ENCODE data around the gene CPT1C.

CPT1C gene

DNA sequence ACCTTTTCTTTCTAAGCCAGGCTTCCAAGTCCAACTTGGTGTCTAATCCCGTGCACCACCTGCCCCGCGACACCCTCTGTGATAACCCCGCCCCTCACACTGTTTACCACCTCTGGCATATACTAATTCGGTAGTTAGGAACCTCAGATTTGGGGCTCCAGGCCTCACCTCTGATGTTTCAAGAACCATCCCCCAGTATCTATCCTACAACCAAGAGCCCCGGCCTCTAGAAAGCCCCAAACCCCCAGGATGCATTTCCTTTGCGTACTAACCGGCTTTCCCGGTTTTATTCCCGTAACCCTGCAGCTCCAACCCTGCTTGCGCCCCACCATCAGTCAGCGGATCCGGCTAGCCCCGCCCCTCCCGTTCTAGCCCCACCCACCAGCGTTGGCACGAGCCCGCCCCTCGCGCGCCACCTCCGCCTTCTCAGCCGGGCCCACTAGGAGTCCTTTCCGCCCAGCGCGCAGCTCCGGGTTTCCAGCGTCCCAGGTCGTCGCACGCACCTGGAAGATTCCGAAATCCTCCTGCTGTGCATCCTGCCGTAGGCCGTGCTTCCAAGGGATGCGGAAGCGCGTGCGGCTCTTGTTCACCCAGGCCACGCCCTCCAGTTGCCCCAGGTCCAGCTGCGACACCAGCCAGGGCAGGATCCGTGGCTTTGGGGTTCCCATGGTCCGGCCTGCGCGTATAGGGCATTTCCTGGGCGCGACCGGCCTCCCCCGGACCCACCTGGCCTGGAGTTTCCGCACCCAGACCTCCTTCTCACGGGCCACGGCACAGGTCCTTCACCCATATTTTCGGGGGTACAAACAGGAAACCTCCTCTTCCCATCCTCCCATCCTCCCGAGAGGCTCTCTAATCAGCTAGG is 26.5 kb upstream of the CPT1C start:
- H3K27ac ChIP-seq: peak overlapping the region; percentile 92
- H3K36me3 ChIP-seq (ENCODE audit: control insufficient read depth, insufficient read depth, low read length): no peaks in the 10 kb centered on the region
- H3K4me2 ChIP-seq (ENCODE audit: low read length): peak overlapping the region; percentile 100

DNA sequence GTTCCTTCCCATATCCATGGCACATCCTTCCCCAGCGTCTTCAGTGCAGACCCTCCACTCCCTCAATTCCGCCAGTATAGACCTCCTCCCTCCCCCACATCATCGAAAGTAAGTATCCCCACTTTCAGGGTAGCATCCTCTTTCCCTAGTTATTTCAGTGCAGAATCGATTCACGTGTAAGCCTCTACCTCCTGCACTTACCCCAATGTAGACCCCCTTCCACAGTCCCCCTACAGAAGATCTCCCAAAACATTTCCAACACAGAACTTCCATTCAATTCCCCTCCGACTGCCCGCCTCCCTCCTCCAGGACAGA is 25.9 kb upstream of the CPT1C start:
- H3K4me1 ChIP-seq: no peaks in the 10 kb centered on the region
- H2AFZ ChIP-seq: peak overlapping the region; percentile 93
- TF ChIP-seq CTCF (IDR thresholded peaks at IDR 0.05): no peak
- peak overlapping the region; percentile 96 for H3K4me3 ChIP-seq (ENCODE audit: low read depth, low read length)
- H3K79me2 ChIP-seq: no peaks in the 10 kb centered on the region
- peak overlapping the region; percentile 5 for H3K9ac ChIP-seq
- peak overlapping the region; percentile 92 for H3K27ac ChIP-seq
- H3K9me3 ChIP-seq (ENCODE audit: control insufficient read depth, low read length): no peaks in the 10 kb centered on the region
- H3K4me2 ChIP-seq (ENCODE audit: low read length): peak overlapping the region; percentile 100
- no peaks in the 10 kb centered on the region for H3K27me3 ChIP-seq (ENCODE audit: control insufficient read depth, insufficient read depth, low read length)
- no peaks in the 10 kb centered on the region for H3K36me3 ChIP-seq (ENCODE audit: control insufficient read depth, insufficient read depth, low read length)

More for the DNA sequence above, 26.5 kb upstream of the CPT1C start:
- peak overlapping the region; percentile 93 for H2AFZ ChIP-seq
- peak overlapping the region; percentile 96 for H3K4me3 ChIP-seq (ENCODE audit: low read depth, low read length)
- peak overlapping the region; percentile 5 for H3K9ac ChIP-seq
- H3K27me3 ChIP-seq (ENCODE audit: control insufficient read depth, insufficient read depth, low read length): no peaks in the 10 kb centered on the region
- no peaks in the 10 kb centered on the region for H3K79me2 ChIP-seq
- no peak for TF ChIP-seq CTCF (IDR thresholded peaks at IDR 0.05)
- no peaks in the 10 kb centered on the region for H3K9me3 ChIP-seq (ENCODE audit: control insufficient read depth, low read length)
- no peaks in the 10 kb centered on the region for H3K4me1 ChIP-seq

DNA sequence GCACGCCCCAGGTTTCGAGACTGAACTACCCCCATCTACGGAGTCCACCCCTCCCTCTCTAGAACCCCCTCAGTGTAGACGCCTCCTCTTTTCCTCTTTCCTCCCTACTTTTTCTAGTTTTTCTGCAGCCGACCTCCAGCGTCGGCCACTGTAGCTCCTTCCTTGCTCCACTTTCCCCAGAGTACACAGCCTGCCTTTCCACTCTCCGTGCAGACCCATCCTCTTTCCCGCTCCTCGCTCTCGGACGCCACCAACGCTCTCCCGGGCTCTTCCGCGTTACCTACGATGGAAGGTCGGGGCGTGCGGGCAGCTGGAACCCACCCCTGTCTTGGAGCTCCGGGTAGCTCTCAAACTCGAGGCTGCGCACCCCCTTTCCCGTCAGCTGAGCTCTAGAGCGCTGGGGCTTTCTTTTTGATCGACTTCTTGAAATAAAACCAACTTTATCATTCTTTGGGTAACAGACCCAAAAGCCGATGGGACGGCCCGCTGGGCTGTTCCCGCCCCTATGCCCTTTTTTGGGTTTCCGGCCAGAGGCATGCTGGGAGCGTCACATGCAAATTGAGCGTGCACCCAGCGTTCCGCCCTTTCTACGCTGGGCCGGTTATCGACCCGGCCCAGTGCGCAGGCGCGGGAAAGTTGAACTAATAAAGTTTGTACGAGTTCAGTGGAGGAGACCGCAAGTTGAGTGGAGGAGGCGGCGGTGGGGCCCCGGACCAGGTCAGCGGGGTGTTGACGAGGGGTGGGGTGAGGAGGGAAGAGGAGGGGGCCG is 25.4 kb upstream of the CPT1C start, which contains the start of the genes BCL2L12 and IRF3:
Gene BCL2L12, plus strand, starts transcription at position 583 of the 769 bp plus-strand sequence. CDS start 760 bp downstream, outside the sequence.
Gene IRF3, minus strand, starts transcription at position 507 of the 769 bp plus-strand sequence. CDS start 1,019 bp downstream, outside the sequence.
- peak within 1 kb of the TSS; percentile 96 for H3K4me3 ChIP-seq (ENCODE audit: low read depth, low read length)
- H3K79me2 ChIP-seq: no peaks in the 10 kb centered on the region
- no peaks in the 10 kb centered on the region for H3K36me3 ChIP-seq (ENCODE audit: control insufficient read depth, insufficient read depth, low read length)
- H3K9ac ChIP-seq: peak within 1 kb of the TSS; percentile 38
- H3K27ac ChIP-seq: peak within 1 kb of the TSS; percentile 92
- peak within 1 kb of the TSS; percentile 100 for H3K4me2 ChIP-seq (ENCODE audit: low read length)
- TF ChIP-seq CTCF (IDR thresholded peaks at IDR 0.05): no peak
- H3K4me1 ChIP-seq: no peaks in the 10 kb centered on the region
- H2AFZ ChIP-seq: peak within 1 kb of the TSS; percentile 93
- H3K9me3 ChIP-seq (ENCODE audit: control insufficient read depth, low read length): no peaks in the 10 kb centered on the region
- no peaks in the 10 kb centered on the region for H3K27me3 ChIP-seq (ENCODE audit: control insufficient read depth, insufficient read depth, low read length)

- no peaks in the 10 kb centered on the region for H3K36me3 ChIP-seq (ENCODE audit: control insufficient read depth, insufficient read depth, low read length)
- no peaks in the 10 kb centered on the region for H3K79me2 ChIP-seq
- H3K4me1 ChIP-seq: no peaks in the 10 kb centered on the region
- peak overlapping the region; percentile 93 for H2AFZ ChIP-seq
- H3K4me2 ChIP-seq (ENCODE audit: low read length): peak overlapping the region; percentile 100
- no peaks in the 10 kb centered on the region for H3K9me3 ChIP-seq (ENCODE audit: control insufficient read depth, low read length)
- H3K27ac ChIP-seq: peak overlapping the region; percentile 92
- peak overlapping the region; percentile 38 for H3K9ac ChIP-seq
- no peaks in the 10 kb centered on the region for H3K27me3 ChIP-seq (ENCODE audit: control insufficient read depth, insufficient read depth, low read length)
- no peak for TF ChIP-seq CTCF (IDR thresholded peaks at IDR 0.05)
- H3K4me3 ChIP-seq (ENCODE audit: low read depth, low read length): peak overlapping the region; percentile 96
Observed at GRCh38 chr19:49666120-49666444, 24.8 kb upstream of the CPT1C start.

Data from parathyroid adenoma (tissue), 2 donors.